Psoas muscle (tissue), 8 donors: Measurements from ENCODE around the gene ATP2C1. TPM values are rescaled to one million over a fixed set of nuclear protein-coding genes. Genes with fewer than 3 reads are reported as not detected.

Experiments
- ATAC-seq, 4 donors: fragments of 200-7000 bp; cut with Tn5 transposase; one replicate each; pipeline ENCODE4 v1.9.1; 2020; ENCODE audit warnings: moderate library complexity in 3 of 4, mild to moderate bottlenecking in 2 of 4
- DNase-seq, 2 donors: peaks; one replicate each; pipeline ENCODE4 v3.0.0-alpha.2; 2020
- H3K27ac ChIP-seq: fragments of 200-600 bp; one replicate; pipeline ENCODE4 v1.8.0; 2022
- H3K27me3 ChIP-seq, 3 donors: fragments of 200-600 bp in 1 of 3; one replicate each; pipeline versions ENCODE4 v1.6.1 to v1.8.0; 2013 to 2022; ENCODE audit warnings: low read length in 2 of 3, mild to moderate bottlenecking in 2 of 3, moderate library complexity in 1 of 3; ENCODE audit not compliant: insufficient read depth in 3 of 3
- H3K36me3 ChIP-seq, 2 donors: fragments of 200-600 bp in 1 of 2; one replicate each; pipeline versions ENCODE4 v1.6.1 to v1.8.0; 2013 to 2022; ENCODE audit warnings: low read depth in 1 of 2, mild to moderate bottlenecking in 1 of 2, moderate library complexity in 1 of 2; ENCODE audit not compliant: insufficient read depth in 1 of 2
- H3K4me1 ChIP-seq: fragments of 200-600 bp; one replicate; pipeline ENCODE4 v1.8.0; 2022
- H3K4me3 ChIP-seq: fragments of 200-600 bp; one replicate; pipeline ENCODE4 v1.8.0; 2022; ENCODE audit warnings: mild to moderate bottlenecking
- H3K9me3 ChIP-seq: fragments of 200-600 bp; one replicate; pipeline ENCODE4 v1.8.0; 2022
- CTCF ChIP-seq: fragments of 200-600 bp; IDR thresholded peaks from one replicate; pipeline ENCODE4 v1.8.0; 2022; ENCODE audit warnings: antibody characterized with exemption
- WGBS, 3 donors: extraction: QIAGEN DNeasy Blood & Tissue Kit; methylation state at CpG; one replicate each; pipeline versions ENCODE4 v1.1.6 to v1.1.7; 2013; 5-methylcytosine and 5-hydroxymethylcytosine counted together
- intact Hi-C, 2 donors: fragments of 100-400 bp; cut with DNase I; formaldehyde crosslinking; loops; one replicate each; pipeline versions ENCODE4 v1.11.0 to v1.14.2; 2022
- polyA plus RNA-seq, 3 donors: library from polyadenylated mRNA; stranded (reverse); fragments of 200-250 nt; gene quantifications; one replicate each; pipeline ENCODE4 v1.2.3, GENCODE V29; 2013
- total RNA-seq, 4 donors: library from RNA; stranded (reverse); fragmentation: NEBNext Ultra II Directional in 2 of 4; extraction: Animal tissue kit (Norgen Biotek cat#: 25700) in 2 of 4; gene quantifications; one replicate each; pipeline versions ENCODE4 v1.2.1 to v1.2.4, GENCODE V29; 2021 to 2023
- donor health status: healthy with polysubstance abuse.
- donor health status: DM: no; HTN: no; CAD: no; lungs with moderate emphysema.
- donor health status: Bipolar disorder and iron deficiency.
- donor health status: healthy.
- donor health status: DM: yes; HTN: yes; CAD: no.
- donor health status: DM: no; HTN: no; CAD: no.
- donor health status: DM: no; HTN: no; CAD: no.
- donor health status: DM: yes; HTN: yes; CAD: no.

ATP2C1 gene
- total and polyA plus RNA-seq, 7 donors: 20.5 to 46.2 (median 30.6) TPM

- H3K36me3 ChIP-seq: peaks cover 0 to 64% of the 10 kb centered on the region in 2 donors
- 80 to 95% (median 91%) methylated on average over 4 of the region's 4 CpGs for WGBS, 3 donors
- ATAC-seq: no peak
Measured at GRCh38 chr3:130934442-130935089, 40.7 kb downstream of the ATP2C1 start.

DNA sequence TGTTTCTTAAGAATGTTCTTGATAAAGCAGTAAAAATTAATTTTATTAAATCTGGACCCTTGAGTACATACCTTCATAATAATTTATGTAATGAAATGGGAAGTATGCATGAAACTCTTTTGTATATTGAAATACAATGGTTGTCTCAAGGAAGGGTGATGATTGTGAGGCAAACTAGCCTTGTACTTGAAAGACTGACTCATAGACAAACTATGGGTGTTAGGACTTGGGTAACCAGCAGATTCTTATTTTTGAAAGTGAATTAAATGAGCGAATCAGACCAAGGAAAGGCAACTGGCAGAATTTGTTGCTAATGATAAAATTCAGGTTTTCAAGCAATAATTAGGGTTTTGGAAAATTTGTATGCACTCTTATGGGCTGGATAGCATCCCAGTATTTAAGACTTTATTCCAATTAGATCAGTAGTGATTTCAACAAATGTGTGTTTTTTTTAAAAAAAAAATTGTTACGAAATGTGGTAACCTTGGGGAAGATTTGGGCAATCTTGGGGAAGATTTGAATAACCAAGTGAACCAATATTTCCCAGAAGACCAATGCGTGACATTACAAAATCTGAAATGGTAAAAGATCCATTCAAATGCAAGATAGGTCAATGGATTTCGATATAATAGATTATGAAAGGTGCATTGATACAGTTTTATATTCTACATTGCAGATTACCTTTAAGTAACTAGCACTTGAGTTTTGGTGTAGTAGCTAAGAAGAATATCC lies 42.0 kb downstream of the ATP2C1 start:
- WGBS, 3 donors: 94 to 99% (median 96%) methylated on average over 4 of the region's 4 CpGs
- H3K36me3 ChIP-seq: peaks cover 0 to 58% of the 10 kb centered on the region in 2 donors

More at GRCh38 chr3:130934442-130935089, 40.7 kb downstream of the ATP2C1 start:
- TF ChIP-seq CTCF: no peak
- intact Hi-C loops: no loop called here
- Histone ChIP-seq H3K9me3 (no peaks in the 10 kb centered on the region), H3K4me3 (no peak overlapping the region), H3K4me1 (peaks cover 14% of the 10 kb centered on the region), H3K27me3 (no peaks in the 10 kb centered on the region), H3K27ac (no peak overlapping the region)
- no peak for DNase-seq

DNA sequence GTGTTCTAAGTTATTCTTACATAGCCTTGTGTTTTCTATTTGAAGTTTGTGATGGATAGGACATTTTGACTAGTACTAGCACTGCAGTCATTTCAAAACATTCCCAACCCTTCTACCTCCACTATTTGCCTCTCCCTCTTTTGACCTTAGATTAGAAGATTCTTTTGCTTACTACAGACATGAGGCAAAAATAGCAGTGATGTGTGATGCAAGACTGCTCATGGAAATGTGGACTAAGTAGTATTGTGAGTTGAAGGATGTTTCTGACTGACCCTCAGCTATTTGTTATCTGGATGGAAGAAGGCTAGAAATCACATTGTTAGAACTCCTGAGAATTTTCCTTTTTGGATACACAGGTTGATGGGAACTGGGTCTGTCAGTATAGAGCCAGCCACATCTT lies 45.9 kb downstream of the ATP2C1 start:
- H3K9me3 ChIP-seq: no peaks in the 10 kb centered on the region
- DNase-seq (no peak), ATAC-seq (peak; percentile 61 to 91 (median 79))
- H3K36me3 ChIP-seq: peaks cover 0 to 66% of the 10 kb centered on the region in 2 donors
- peaks cover 15% of the 10 kb centered on the region for H3K4me1 ChIP-seq
- no peak for TF ChIP-seq CTCF
- H3K27ac ChIP-seq: no peak overlapping the region
- intact Hi-C loops: no loop called here
- no peaks in the 10 kb centered on the region for H3K27me3 ChIP-seq
- H3K4me3 ChIP-seq: no peak overlapping the region

More for the DNA sequence above, 42.0 kb downstream of the ATP2C1 start:
- Histone ChIP-seq H3K27me3 (no peaks in the 10 kb centered on the region), H3K4me3 (no peak overlapping the region), H3K9me3 (no peaks in the 10 kb centered on the region), H3K27ac (no peak overlapping the region), H3K4me1 (peaks cover 15% of the 10 kb centered on the region)
- intact Hi-C loops: no loop called here
- DNase-seq: no peak
- ATAC-seq: no peak
- TF ChIP-seq CTCF: no peak

DNA sequence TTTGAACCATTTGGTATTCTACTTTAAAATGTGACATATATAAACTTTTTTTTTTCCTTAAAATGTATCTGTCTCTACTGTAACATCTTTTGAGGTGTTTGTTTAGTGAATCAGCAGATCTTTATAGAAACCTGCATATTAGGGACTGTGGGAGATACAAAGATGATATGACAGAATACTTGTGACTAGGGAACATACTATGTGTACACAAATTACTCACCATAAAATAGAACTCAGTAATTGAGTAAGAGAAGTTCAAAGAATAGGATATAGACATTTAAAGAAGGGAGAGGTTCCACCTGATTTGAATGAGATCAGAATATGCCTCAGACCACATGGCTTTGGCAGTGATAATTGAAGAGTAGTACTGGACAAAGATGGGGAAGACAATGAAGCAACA lies 47.9 kb downstream of the ATP2C1 start:
- TF ChIP-seq CTCF: no peak
- H3K9me3 ChIP-seq: no peaks in the 10 kb centered on the region
- intact Hi-C loops: no loop called here
- peaks cover 0 to 71% of the 10 kb centered on the region in 2 donors for H3K36me3 ChIP-seq
- peaks cover 15% of the 10 kb centered on the region for H3K4me1 ChIP-seq
- H3K27ac ChIP-seq: no peak overlapping the region
- DNase-seq (no peak), ATAC-seq (no peak)
- H3K4me3 ChIP-seq: no peak overlapping the region
- H3K27me3 ChIP-seq: no peaks in the 10 kb centered on the region
